GM12891 (cell line): ENCODE results near the gene LRP1-AS.

Source experiments
- DNase-seq: peaks from one replicate; pipeline ENCODE4 v3.0.0; 2011; ENCODE audit warnings: low spot score; ENCODE audit not compliant: insufficient read length
- FAIRE-seq: peaks from 2 replicates; lab custom pipeline; 2011; peaks lifted over from hg19 to GRCh38; lab: Jason Lieb, UNC
- PAX5 ChIP-seq: IDR thresholded peaks from 2 replicates; pipeline ENCODE4 v1.6.1; 2011; ENCODE audit warnings: low read length, moderate library complexity, mild to moderate bottlenecking; ENCODE audit not compliant: insufficient read depth, severe bottlenecking
- POLR2A ChIP-seq: IDR thresholded peaks from 2 replicates; pipeline ENCODE4 v1.6.1; 2011; ENCODE audit warnings: low read depth, low read length, control low read depth
- POLR2AphosphoS5 ChIP-seq: IDR thresholded peaks from 2 replicates; pipeline ENCODE4 v1.6.1; 2011; ENCODE audit warnings: low read depth, low read length, control low read depth
- POU2F2 ChIP-seq: IDR thresholded peaks from 2 replicates; pipeline ENCODE4 v1.6.1; 2011; ENCODE audit warnings: low read depth, mild to moderate bottlenecking, control low read depth, low read length, moderate library complexity
- SPI1 ChIP-seq: IDR thresholded peaks from 2 replicates; pipeline ENCODE4 v1.6.1; 2011; ENCODE audit warnings: low read depth, low read length, control low read depth
- TAF1 ChIP-seq: IDR thresholded peaks from 2 replicates; pipeline ENCODE4 v1.6.1; 2011; ENCODE audit warnings: low read depth, low read length, control low read depth

Gene LRP1-AS

DNA sequence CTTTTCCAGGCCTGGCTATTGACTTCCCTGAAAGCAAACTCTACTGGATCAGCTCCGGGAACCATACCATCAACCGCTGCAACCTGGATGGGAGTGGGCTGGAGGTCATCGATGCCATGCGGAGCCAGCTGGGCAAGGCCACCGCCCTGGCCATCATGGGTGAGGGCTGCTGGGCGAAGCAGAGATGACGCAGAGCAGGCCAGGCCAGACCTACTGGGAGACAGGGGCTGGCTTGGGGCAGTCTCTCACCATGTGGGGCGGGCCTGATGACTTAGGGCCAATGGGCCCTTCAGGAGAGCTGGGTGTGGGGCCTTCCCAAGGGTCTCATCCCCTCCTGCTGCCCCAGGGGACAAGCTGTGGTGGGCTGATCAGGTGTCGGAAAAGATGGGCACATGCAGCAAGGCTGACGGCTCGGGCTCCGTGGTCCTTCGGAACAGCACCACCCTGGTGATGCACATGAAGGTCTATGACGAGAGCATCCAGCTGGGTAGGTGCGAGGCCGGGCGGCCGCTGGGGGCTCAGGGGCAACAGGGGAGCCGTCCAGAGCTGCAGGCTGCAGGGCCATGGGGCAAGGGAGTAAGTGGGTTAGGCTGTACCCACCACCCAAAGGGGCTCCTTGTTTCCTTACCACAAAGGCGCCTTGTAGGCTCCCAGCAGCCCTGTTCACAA is 33.0 kb upstream of the LRP1-AS start:
- no peak for TF ChIP-seq POLR2AphosphoS5
- TF ChIP-seq POU2F2: no peak
- no peak for TF ChIP-seq SPI1
- no peak for TF ChIP-seq PAX5
- TF ChIP-seq TAF1: no peak
- no peak for DNase-seq
- no peak for FAIRE-seq

GRCh38 chr12:57179331-57180086 is 32.1 kb upstream of the LRP1-AS start:
- TF ChIP-seq SPI1 (no peak), TAF1 (no peak), PAX5 (no peak), POU2F2 (no peak)
- FAIRE-seq: no peak
- DNase-seq: no peak

DNA sequence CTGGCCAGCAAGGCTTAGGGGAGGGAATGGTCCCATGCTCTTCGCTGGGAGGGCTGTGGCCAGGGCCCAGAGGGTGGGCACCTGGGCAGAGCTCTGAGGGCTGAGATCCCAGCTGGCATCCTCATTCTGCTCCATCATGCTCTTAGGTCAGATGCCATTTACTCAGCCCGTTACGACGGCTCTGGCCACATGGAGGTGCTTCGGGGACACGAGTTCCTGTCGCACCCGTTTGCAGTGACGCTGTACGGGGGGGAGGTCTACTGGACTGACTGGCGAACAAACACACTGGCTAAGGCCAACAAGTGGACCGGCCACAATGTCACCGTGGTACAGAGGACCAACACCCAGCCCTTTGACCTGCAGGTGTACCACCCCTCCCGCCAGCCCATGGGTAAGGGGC is 30.8 kb upstream of the LRP1-AS start:
- TF ChIP-seq PAX5: no peak
- no peak for TF ChIP-seq POLR2A
- no peak for TF ChIP-seq SPI1
- TF ChIP-seq TAF1: no peak
- no peak for TF ChIP-seq POLR2AphosphoS5
- no peak for FAIRE-seq
- DNase-seq: no peak

DNA sequence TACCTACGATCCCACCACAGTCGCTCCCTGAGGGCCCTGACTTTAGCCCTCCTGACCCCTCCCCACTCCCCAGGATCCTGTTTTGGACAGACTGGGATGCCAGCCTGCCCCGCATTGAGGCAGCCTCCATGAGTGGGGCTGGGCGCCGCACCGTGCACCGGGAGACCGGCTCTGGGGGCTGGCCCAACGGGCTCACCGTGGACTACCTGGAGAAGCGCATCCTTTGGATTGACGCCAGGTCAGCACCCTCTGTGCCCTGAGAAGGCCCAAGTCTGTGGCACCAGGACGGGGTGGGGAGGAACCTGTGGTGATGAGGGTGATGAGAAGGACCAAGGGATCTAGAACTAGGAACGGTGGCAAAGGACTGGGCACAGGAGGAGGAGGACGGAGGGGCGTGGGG is 29.9 kb upstream of the LRP1-AS start:
- no peak for DNase-seq
- FAIRE-seq: no peak
- no peak for TF ChIP-seq POU2F2
- no peak for TF ChIP-seq POLR2A
- TF ChIP-seq POLR2AphosphoS5: no peak
- TF ChIP-seq SPI1: no peak
- no peak for TF ChIP-seq PAX5
- TF ChIP-seq TAF1: no peak

GRCh38 chr12:57176846-57177245 is 29.4 kb upstream of the LRP1-AS start:
- DNase-seq (no peak), FAIRE-seq (no peak)
- TF ChIP-seq TAF1 (no peak), POLR2A (no peak), POU2F2 (no peak), POLR2AphosphoS5 (no peak), SPI1 (no peak), PAX5 (no peak)

DNA sequence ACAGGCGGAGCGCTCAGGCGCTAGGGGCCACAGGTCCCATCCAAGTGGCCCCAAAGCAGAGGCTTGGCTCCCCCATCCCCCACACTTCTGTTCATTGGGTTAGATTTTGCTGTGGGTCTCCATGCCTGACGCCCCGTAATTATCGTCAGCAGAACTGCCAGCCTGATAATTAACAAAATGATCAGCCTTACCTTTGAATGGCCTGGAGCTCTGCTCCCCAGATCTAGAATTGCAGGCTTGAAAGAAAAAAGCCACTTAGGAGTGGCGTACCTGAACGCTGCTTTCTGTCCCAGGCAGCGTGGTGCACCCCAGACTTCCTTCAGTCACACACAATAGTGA is 28.7 kb upstream of the LRP1-AS start:
- DNase-seq (no peak), FAIRE-seq (no peak)
- TF ChIP-seq POU2F2: no peak
- no peak for TF ChIP-seq SPI1
- TF ChIP-seq POLR2AphosphoS5: no peak
- TF ChIP-seq TAF1: no peak
- no peak for TF ChIP-seq POLR2A
- no peak for TF ChIP-seq PAX5

DNA sequence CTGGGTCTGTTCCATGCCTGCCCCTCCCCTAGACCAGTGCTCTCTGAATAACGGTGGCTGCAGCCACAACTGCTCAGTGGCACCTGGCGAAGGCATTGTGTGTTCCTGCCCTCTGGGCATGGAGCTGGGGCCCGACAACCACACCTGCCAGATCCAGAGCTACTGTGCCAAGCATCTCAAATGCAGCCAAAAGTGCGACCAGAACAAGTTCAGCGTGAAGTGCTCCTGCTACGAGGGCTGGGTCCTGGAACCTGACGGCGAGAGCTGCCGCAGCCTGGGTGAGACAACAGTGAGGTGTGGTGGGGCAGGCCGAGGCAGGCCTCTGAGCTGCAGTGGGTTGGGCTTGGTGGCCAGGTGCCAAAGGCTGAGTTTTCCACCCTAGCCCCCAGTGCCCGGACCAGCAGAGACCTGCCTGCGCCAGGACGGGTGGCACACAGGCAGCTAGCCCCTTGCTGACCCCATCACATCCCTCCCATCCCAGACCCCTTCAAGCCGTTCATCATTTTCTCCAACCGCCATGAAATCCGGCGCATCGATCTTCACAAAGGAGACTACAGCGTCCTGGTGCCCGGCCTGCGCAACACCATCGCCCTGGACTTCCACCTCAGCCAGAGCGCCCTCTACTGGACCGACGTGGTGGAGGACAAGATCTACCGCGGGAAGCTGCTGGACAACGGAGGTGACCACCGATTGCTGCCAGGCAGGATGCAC is 28.2 kb upstream of the LRP1-AS start:
- no peak for TF ChIP-seq POLR2A
- no peak for TF ChIP-seq TAF1
- TF ChIP-seq POLR2AphosphoS5: no peak
- no peak for TF ChIP-seq SPI1
- no peak for FAIRE-seq
- DNase-seq: no peak

- FAIRE-seq (no peak), DNase-seq (no peak)
- no peak for TF ChIP-seq PAX5
- no peak for TF ChIP-seq POU2F2
- no peak for TF ChIP-seq SPI1
- TF ChIP-seq POLR2AphosphoS5: no peak
- TF ChIP-seq TAF1: no peak
- no peak for TF ChIP-seq POLR2A
These were observed 26.3 kb upstream of the LRP1-AS start for GRCh38 chr12:57173683-57174082.

DNA sequence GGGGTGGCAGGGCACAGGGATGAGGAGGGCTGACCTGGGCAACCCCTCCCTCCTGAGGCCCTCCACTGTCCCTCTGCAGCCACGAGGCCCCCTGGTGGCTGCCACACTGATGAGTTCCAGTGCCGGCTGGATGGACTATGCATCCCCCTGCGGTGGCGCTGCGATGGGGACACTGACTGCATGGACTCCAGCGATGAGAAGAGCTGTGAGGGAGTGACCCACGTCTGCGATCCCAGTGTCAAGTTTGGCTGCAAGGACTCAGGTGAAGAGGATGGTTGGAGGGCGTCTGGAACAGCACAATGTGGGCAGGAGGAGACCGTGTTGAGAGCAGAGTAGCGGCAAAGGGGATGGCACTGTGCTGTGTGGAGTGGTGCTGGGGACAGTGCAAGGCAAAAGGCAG is 25.7 kb upstream of the LRP1-AS start:
- DNase-seq (no peak), FAIRE-seq (no peak)
- no peak for TF ChIP-seq SPI1
- TF ChIP-seq POU2F2: no peak
- no peak for TF ChIP-seq PAX5
- no peak for TF ChIP-seq POLR2A
- TF ChIP-seq POLR2AphosphoS5: no peak
- TF ChIP-seq TAF1: no peak

- FAIRE-seq (no peak), DNase-seq (no peak)
These were observed 24.2 kb upstream of the LRP1-AS start for GRCh38 chr12:57171668-57172067.

More at GRCh38 chr12:57171668-57172067, 24.2 kb upstream of the LRP1-AS start:
- TF ChIP-seq POLR2AphosphoS5: no peak
- no peak for TF ChIP-seq SPI1
- TF ChIP-seq POU2F2: no peak
- no peak for TF ChIP-seq TAF1
- TF ChIP-seq PAX5: no peak
- no peak for TF ChIP-seq POLR2A
